DND-41 (cell line): ENCODE measurements around the gene AXIN1.

Experiments used
- EZH2 ChIP-seq: IDR thresholded peaks from 3 replicates; pipeline ENCODE4 v1.6.1; 2012; ENCODE audit warnings: borderline replicate concordance, low read depth, mild to moderate bottlenecking, moderate library complexity, low read length, inconsistent platforms; ENCODE audit not compliant: severe bottlenecking
- TF ChIP-seq, protein P1 (sequence below): IDR thresholded peaks from 2 replicates; pipeline ENCODE4 v1.5.1; 2012; ENCODE audit warnings: borderline replicate concordance, low read length, moderate library complexity, mild to moderate bottlenecking; ENCODE audit not compliant: poor library complexity, severe bottlenecking; ENCODE audit errors: extremely low read depth

DNA sequence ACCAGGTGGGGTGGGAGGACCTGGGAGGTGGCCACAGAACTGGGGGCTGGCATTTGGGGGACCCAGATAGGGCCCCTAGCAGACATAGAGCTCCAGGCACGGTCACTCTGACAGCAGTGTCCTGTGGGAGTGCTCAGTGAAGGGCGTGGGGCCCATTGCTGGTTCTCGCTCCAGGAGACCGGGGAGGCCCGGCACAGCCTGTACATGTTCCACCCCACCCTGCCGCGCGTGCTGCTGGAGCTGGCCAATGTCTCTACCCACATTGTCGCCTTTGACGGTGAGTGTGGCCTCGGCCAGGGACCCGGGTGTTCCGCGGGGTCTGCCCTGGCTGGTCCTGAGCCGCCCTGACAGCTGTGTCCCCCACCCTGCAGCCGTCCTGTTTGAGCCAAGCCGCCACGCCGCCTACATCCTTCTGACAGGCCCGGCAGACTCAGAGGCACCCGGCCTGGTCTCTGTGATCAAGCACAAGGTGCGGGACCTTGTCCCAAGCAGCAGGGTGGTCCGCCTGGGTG, 88.0 kb downstream of the AXIN1 start:
- TF ChIP-seq EZH2 = no peak
- TF ChIP-seq, protein P1, sequence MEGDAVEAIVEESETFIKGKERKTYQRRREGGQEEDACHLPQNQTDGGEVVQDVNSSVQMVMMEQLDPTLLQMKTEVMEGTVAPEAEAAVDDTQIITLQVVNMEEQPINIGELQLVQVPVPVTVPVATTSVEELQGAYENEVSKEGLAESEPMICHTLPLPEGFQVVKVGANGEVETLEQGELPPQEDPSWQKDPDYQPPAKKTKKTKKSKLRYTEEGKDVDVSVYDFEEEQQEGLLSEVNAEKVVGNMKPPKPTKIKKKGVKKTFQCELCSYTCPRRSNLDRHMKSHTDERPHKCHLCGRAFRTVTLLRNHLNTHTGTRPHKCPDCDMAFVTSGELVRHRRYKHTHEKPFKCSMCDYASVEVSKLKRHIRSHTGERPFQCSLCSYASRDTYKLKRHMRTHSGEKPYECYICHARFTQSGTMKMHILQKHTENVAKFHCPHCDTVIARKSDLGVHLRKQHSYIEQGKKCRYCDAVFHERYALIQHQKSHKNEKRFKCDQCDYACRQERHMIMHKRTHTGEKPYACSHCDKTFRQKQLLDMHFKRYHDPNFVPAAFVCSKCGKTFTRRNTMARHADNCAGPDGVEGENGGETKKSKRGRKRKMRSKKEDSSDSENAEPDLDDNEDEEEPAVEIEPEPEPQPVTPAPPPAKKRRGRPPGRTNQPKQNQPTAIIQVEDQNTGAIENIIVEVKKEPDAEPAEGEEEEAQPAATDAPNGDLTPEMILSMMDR = no peak
